Tibial nerve (tissue), 4 donors: ENCODE data around the gene BCR. TPM values are rescaled to one million over a fixed set of nuclear protein-coding genes. Genes with fewer than 3 reads are reported as not detected.
"Not testable (repeated sequence)": the region's sequence is repeated elsewhere in the genome, so short reads cannot be mapped to it uniquely, and the experiment has no call there.

Source experiments
- DNase-seq, 2 donors: peaks; one replicate each; pipeline ENCODE4 v3.0.0-alpha.2; 2019; ENCODE audit warnings: low spot score in 2 of 2
- H3K27ac ChIP-seq, 4 donors: fragments of 200-600 bp; sonication (generic) in 3 of 4; one replicate each; pipeline ENCODE4 v1.5.1; 2017 to 2019; ENCODE audit warnings: mild to moderate bottlenecking in 1 of 4
- H3K27me3 ChIP-seq, 2 donors: fragments of 200-600 bp; sonication (generic) in 1 of 2; one replicate each; pipeline versions ENCODE4 v1.5.1 to v1.6.0; 2017 to 2019
- H3K36me3 ChIP-seq, 3 donors: fragments of 200-600 bp; sonication (generic); one replicate each; pipeline ENCODE4 v1.5.1; 2018 to 2019
- H3K4me1 ChIP-seq, 4 donors: fragments of 200-600 bp; sonication (generic) in 3 of 4; one replicate each; pipeline ENCODE4 v1.5.1; 2017 to 2019
- H3K4me3 ChIP-seq, 4 donors: fragments of 200-600 bp; sonication (generic) in 3 of 4; one replicate each; pipeline ENCODE4 v1.5.1; 2017 to 2019; ENCODE audit warnings: mild to moderate bottlenecking in 1 of 4, moderate library complexity in 1 of 4
- H3K9me3 ChIP-seq, 4 donors: fragments of 200-600 bp; sonication (generic) in 3 of 4; one replicate each; pipeline ENCODE4 v1.5.1; 2017 to 2019
- EP300 ChIP-seq, 2 donors: sonication (generic); formaldehyde crosslinking; IDR thresholded peaks; one replicate each; pipeline ENCODE4 v1.6.1; 2017; ENCODE audit warnings: antibody characterized with exemption in 2 of 2, mild to moderate bottlenecking in 1 of 2
- POLR2A ChIP-seq, 2 donors: fragments of 450-650 bp; IDR thresholded peaks; one replicate each; pipeline ENCODE4 v1.6.1; 2017; ENCODE audit warnings: antibody characterized with exemption in 2 of 2, mild to moderate bottlenecking in 2 of 2, moderate library complexity in 2 of 2
- WGBS, 2 donors: methylation state at CpG; one replicate each; pipeline ENCODE4 v1.1.5; 2018; 5-methylcytosine and 5-hydroxymethylcytosine counted together
- small RNA-seq: library from RNA; depleted of rRNA; stranded (forward); fragments of <200 nt; gene quantifications from one replicate; pipeline ENCODE3, GENCODE V24; 2016
- total RNA-seq, 4 donors: library from RNA; depleted of rRNA; stranded (reverse); fragments of >200 nt; gene quantifications; one replicate each; pipeline ENCODE4 v1.1.0, GENCODE V29; 2016
- TF ChIP-seq, protein P1 (sequence below), 5 experiments: fragments of 200-600 bp in 3 of 5; fragments of 450-650 bp in 2 of 5; sonication (generic) in 3 of 5; IDR thresholded peaks; one replicate each; pipeline ENCODE4 v1.5.1; 2016 to 2019; ENCODE audit warnings: antibody characterized with exemption in 5 of 5, mild to moderate bottlenecking in 3 of 5, moderate library complexity in 2 of 5

Gene BCR
- total RNA-seq, 4 donors from 2014 or later, result 99.0 to 174 (median 120) TPM

DNA sequence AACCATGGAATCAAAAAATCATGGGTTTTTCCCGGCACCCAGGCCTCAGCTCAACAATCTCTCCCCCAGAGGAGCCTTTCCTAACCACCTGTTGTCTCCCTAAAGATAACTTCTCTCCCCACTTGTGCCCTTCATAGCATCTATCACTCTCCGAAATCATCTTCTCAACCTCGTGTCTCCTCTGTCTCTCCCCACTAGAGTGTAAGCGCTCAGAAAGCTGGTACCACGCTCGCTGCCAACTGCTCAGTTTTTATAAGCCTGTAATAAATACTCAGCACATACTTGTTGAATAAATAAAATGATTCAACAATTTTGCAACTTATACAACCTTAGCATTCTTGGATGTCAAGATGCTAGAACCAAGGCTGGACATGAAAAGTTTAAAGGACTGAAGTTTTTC, 185.2 kb downstream of the BCR start:
- no peak overlapping the region for H3K4me3 ChIP-seq
- no peak overlapping the region for H3K27ac ChIP-seq
- H3K27me3 ChIP-seq, result no peaks in the 10 kb centered on the region
- DNase-seq, result no peak
- 82 to 91% methylated on average over 6 of the region's 6 CpGs for WGBS, 2 donors
- H3K36me3 ChIP-seq, result no peaks in the 10 kb centered on the region
- H3K4me1 ChIP-seq, result no peaks in the 10 kb centered on the region
- TF ChIP-seq EP300 (IDR thresholded peaks at IDR 0.05) (no peak), POLR2A (IDR thresholded peaks at IDR 0.05) (no peak)
- TF ChIP-seq, protein P1, sequence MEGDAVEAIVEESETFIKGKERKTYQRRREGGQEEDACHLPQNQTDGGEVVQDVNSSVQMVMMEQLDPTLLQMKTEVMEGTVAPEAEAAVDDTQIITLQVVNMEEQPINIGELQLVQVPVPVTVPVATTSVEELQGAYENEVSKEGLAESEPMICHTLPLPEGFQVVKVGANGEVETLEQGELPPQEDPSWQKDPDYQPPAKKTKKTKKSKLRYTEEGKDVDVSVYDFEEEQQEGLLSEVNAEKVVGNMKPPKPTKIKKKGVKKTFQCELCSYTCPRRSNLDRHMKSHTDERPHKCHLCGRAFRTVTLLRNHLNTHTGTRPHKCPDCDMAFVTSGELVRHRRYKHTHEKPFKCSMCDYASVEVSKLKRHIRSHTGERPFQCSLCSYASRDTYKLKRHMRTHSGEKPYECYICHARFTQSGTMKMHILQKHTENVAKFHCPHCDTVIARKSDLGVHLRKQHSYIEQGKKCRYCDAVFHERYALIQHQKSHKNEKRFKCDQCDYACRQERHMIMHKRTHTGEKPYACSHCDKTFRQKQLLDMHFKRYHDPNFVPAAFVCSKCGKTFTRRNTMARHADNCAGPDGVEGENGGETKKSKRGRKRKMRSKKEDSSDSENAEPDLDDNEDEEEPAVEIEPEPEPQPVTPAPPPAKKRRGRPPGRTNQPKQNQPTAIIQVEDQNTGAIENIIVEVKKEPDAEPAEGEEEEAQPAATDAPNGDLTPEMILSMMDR (IDR thresholded peaks at IDR 0.05), result no peak
- H3K9me3 ChIP-seq, result no peaks in the 10 kb centered on the region

DNA sequence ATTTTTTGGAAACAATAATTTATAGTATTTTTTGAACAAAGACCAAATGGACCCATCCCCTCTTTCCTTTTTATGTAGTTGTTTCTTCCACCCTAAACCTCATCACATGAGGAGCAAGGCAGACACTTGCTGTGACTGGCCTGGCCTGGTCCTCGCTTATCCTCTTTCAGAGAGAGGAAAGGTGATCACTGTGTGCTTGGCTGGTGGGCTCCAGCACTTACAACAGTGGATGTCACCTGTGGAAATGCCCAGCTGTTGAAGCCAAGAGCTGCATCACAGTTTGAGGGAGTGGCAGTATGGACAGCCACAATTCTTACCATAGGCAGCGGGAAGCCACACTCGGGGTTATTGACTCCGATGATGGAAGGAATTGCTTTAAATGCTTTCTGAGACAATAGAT, 185.7 kb downstream of the BCR start:
- Histone ChIP-seq H3K27ac (no peak overlapping the region), H3K4me1 (no peaks in the 10 kb centered on the region), H3K27me3 (no peaks in the 10 kb centered on the region), H3K4me3 (no peak overlapping the region), H3K36me3 (no peaks in the 10 kb centered on the region), H3K9me3 (no peaks in the 10 kb centered on the region)
- 66 to 70% methylated on average over 4 of the region's 4 CpGs for whole genome bisulfite sequencing, 2 donors
- no peak for TF ChIP-seq POLR2A (IDR thresholded peaks at IDR 0.05)
- TF ChIP-seq, protein P1 (IDR thresholded peaks at IDR 0.05), result no peak
- no peak for TF ChIP-seq EP300 (IDR thresholded peaks at IDR 0.05)
- no peak for DNase-seq

DNA sequence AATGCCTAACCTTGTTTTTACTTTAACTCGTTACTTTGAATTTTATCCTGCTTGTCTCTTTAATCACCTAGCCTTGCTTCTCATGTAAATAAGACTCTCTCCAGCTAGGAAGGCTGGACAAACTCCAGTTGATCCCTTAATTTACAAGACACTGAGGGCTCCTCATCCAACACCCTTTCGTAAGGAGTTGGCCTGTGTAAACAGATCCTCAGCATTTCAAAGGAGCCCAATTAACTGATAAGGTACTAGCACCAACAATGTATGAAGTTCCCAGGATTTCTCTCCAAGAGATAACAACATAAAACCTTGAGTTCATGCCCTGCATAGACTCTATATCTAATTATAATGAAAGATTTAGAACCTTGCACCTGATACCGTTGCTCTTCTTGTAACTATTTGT, 186.9 kb downstream of the BCR start:
- not testable (repeated sequence) for H3K9me3 ChIP-seq, H3K4me1 ChIP-seq, DNase-seq, H3K27me3 ChIP-seq, H3K27ac ChIP-seq, H3K4me3 ChIP-seq, H3K36me3 ChIP-seq
- WGBS, 2 donors, result 39 to 42% methylated on average over 3 of the region's 3 CpGs

Small RNA genes lying within 50 kb of the gene (small RNA-seq; reads per million reads assigned to genes)
- gene BCRP8 (not detected), gene RF00017 (not detected), gene RF00066 (not detected), gene RN7SL263P (not detected)

Other genes with a start within 250 kb of the BCR start
- 10 to 100 TPM; 14.1 to 20.1 (median 18.0) TPM for gene GNAZ, start 110.0 kb upstream of the BCR start, total RNA-seq
- under 1 TPM in 1 of 4 donors, not detected in 3; 0.63 TPM for gene RSPH14, start 38.5 kb upstream of the BCR start, total RNA-seq
- gene RAB36, start 35.0 kb upstream of the BCR start, total RNA-seq, result 1 to 10 TPM; 4.9 to 7.5 (median 6.1) TPM